ENCODE data around the gene TNFRSF9. TPM values are rescaled to one million over a fixed set of nuclear protein-coding genes. Genes with fewer than 3 reads are reported as not detected.

TNFRSF9 gene
- total RNA-seq, 4 donors from 2014 or later = 0.21 to 0.60 TPM; not detected in 2

GRCh38 chr1:7975212-7975865 is 34.7 kb upstream of the TNFRSF9 start:
- peak; percentile 36 to 67 for DNase-seq (ENCODE audit: low spot score in 2 of 2)

GRCh38 chr1:7973086-7973485 is 32.4 kb upstream of the TNFRSF9 start:
- Histone ChIP-seq H3K36me3 (peaks cover 0 to 71% (median 9%) of the 10 kb centered on the region in 3 donors), H3K27ac (peak overlapping the region in 2 of 4 donors; percentile 87 to 95), H3K4me1 (peaks cover 0 to 35% (median 10%) of the 10 kb centered on the region in 4 donors), H3K9me3 (no peaks in the 10 kb centered on the region), H3K27me3 (no peaks in the 10 kb centered on the region), H3K4me3 (no peak overlapping the region)
- WGBS, 2 donors = 83 to 91% methylated on average over 2 of the region's 2 CpGs
- no peak for DNase-seq (ENCODE audit: low spot score in 2 of 2)
- TF ChIP-seq CTCF (IDR thresholded peaks at IDR 0.05) = no peak
- no peak for TF ChIP-seq EP300 (IDR thresholded peaks at IDR 0.05)
- TF ChIP-seq POLR2A (IDR thresholded peaks at IDR 0.05) = no peak

More at GRCh38 chr1:7975212-7975865, 34.7 kb upstream of the TNFRSF9 start:
- no peaks in the 10 kb centered on the region for H3K9me3 ChIP-seq
- peaks cover 0 to 20% (median 4%) of the 10 kb centered on the region in 4 donors for H3K4me1 ChIP-seq
- H3K27me3 ChIP-seq = no peaks in the 10 kb centered on the region
- 64 to 67% methylated on average over 8 of the region's 8 CpGs for WGBS, 2 donors
- TF ChIP-seq CTCF (IDR thresholded peaks at IDR 0.05) = peak; percentile 61 to 87 (median 76)
- TF ChIP-seq POLR2A (IDR thresholded peaks at IDR 0.05) = no peak
- TF ChIP-seq EP300 (IDR thresholded peaks at IDR 0.05) = peak in 1 of 2 donors; percentile 47
- H3K27ac ChIP-seq = peak overlapping the region in 2 of 4 donors; percentile 51 to 95
- H3K4me3 ChIP-seq = no peak overlapping the region
- H3K36me3 ChIP-seq = peaks cover 0 to 75% (median 9%) of the 10 kb centered on the region in 3 donors

GRCh38 chr1:7972285-7972684 is 31.6 kb upstream of the TNFRSF9 start:
- no peak overlapping the region for H3K4me3 ChIP-seq
- no peak for TF ChIP-seq EP300 (IDR thresholded peaks at IDR 0.05)
- TF ChIP-seq CTCF (IDR thresholded peaks at IDR 0.05) = no peak
- TF ChIP-seq POLR2A (IDR thresholded peaks at IDR 0.05) = no peak
- no peaks in the 10 kb centered on the region for H3K9me3 ChIP-seq
- no peak for DNase-seq (ENCODE audit: low spot score in 2 of 2)
- peak overlapping the region; percentile 10 to 95 (median 68) for H3K27ac ChIP-seq
- WGBS, 2 donors = 94 to 96% methylated on average over 5 of the region's 5 CpGs
- H3K27me3 ChIP-seq = no peaks in the 10 kb centered on the region
- peaks cover 0 to 42% (median 11%) of the 10 kb centered on the region in 4 donors for H3K4me1 ChIP-seq
- peaks cover 0 to 71% (median 9%) of the 10 kb centered on the region in 3 donors for H3K36me3 ChIP-seq

- H3K27me3 ChIP-seq = no peaks in the 10 kb centered on the region
- WGBS, 2 donors = 45 to 52% methylated on average over 6 of the region's 6 CpGs
- H3K27ac ChIP-seq = peak overlapping the region; percentile 50 to 95 (median 80)
- no peak for DNase-seq (ENCODE audit: low spot score in 2 of 2)
- no peaks in the 10 kb centered on the region for H3K9me3 ChIP-seq
- H3K4me3 ChIP-seq = no peak overlapping the region
- peaks cover 0 to 73% (median 9%) of the 10 kb centered on the region in 3 donors for H3K36me3 ChIP-seq
- peaks cover 0 to 55% (median 15%) of the 10 kb centered on the region in 4 donors for H3K4me1 ChIP-seq
- TF ChIP-seq POLR2A (IDR thresholded peaks at IDR 0.05) (no peak), CTCF (IDR thresholded peaks at IDR 0.05) (no peak), EP300 (IDR thresholded peaks at IDR 0.05) (peak; percentile 25 to 79)
Observed at GRCh38 chr1:7971024-7971423, 30.4 kb upstream of the TNFRSF9 start.

- TF ChIP-seq EP300 (IDR thresholded peaks at IDR 0.05) (no peak), POLR2A (IDR thresholded peaks at IDR 0.05) (no peak), CTCF (IDR thresholded peaks at IDR 0.05) (no peak)
- WGBS, 2 donors = 60 to 63% methylated on average over 2 of the region's 2 CpGs
- Histone ChIP-seq H3K36me3 (peaks cover 0 to 81% (median 9%) of the 10 kb centered on the region in 3 donors), H3K27ac (peak overlapping the region; percentile 50 to 95 (median 80)), H3K9me3 (no peaks in the 10 kb centered on the region), H3K4me1 (peaks cover 0 to 62% (median 15%) of the 10 kb centered on the region in 4 donors), H3K27me3 (no peaks in the 10 kb centered on the region), H3K4me3 (no peak overlapping the region)
- DNase-seq (ENCODE audit: low spot score in 2 of 2) = no peak
Observed at GRCh38 chr1:7970246-7970645, 29.6 kb upstream of the TNFRSF9 start.

Data from tibial nerve (tissue), 4 donors.